Thyroid gland (tissue), 4 donors: ENCODE data around the gene CCHCR1.

Source experiments
- POLR2A ChIP-seq, 2 donors: fragments of 450-650 bp; IDR thresholded peaks; one replicate each; pipeline ENCODE4 v1.6.1; 2017; ENCODE audit warnings: antibody characterized with exemption in 2 of 2, mild to moderate bottlenecking in 2 of 2, moderate library complexity in 1 of 2
- TF ChIP-seq, protein P1 (sequence below), 6 experiments: fragments of 200-600 bp in 3 of 6; fragments of 450-650 bp in 3 of 6; sonication (generic) in 3 of 6; IDR thresholded peaks; one replicate each; pipeline ENCODE4 v1.5.1; 2016 to 2019; ENCODE audit warnings: antibody characterized with exemption in 6 of 6, mild to moderate bottlenecking in 2 of 6, inconsistent platforms in 1 of 6, moderate library complexity in 1 of 6

DNA sequence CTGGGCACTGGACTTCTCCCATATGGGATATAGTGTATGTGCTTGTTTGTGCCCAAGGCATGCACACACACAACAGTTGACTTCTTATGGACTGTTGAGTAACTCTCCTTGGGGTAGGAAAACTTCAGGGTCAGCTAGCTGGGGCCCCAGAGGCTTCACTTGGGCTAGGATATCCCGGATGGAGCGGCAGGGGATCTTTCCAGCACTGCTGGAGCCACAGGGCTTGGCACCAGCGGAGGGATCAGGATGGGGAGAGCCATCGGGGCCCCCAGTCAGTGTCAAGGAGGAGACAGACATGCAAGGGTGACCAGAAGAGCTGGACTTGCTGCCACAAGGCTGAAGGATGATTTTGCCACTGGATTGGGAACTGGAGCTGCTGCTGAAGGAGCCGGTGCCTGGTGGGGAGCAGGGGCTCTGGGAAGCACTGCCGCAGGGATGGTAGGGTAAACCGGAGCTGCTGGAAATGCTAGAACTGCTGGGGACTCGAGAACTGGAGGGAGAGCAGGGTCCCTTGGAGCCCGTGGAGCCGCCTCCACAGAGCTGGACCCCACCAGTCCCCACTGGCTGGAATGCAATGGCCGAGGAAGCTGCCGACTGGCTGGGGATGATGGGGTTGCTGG is 41.6 kb downstream of the CCHCR1 start:
- TF ChIP-seq, protein P1, sequence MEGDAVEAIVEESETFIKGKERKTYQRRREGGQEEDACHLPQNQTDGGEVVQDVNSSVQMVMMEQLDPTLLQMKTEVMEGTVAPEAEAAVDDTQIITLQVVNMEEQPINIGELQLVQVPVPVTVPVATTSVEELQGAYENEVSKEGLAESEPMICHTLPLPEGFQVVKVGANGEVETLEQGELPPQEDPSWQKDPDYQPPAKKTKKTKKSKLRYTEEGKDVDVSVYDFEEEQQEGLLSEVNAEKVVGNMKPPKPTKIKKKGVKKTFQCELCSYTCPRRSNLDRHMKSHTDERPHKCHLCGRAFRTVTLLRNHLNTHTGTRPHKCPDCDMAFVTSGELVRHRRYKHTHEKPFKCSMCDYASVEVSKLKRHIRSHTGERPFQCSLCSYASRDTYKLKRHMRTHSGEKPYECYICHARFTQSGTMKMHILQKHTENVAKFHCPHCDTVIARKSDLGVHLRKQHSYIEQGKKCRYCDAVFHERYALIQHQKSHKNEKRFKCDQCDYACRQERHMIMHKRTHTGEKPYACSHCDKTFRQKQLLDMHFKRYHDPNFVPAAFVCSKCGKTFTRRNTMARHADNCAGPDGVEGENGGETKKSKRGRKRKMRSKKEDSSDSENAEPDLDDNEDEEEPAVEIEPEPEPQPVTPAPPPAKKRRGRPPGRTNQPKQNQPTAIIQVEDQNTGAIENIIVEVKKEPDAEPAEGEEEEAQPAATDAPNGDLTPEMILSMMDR (IDR thresholded peaks at IDR 0.05): no peak
- no peak for TF ChIP-seq POLR2A (IDR thresholded peaks at IDR 0.05)
